Gastroesophageal sphincter (tissue), 3 donors: ENCODE data around the gene DGKQ.

Experiments
- CTCF ChIP-seq, 4 experiments: fragments of 200-600 bp in 2 of 4; fragments of 450-650 bp in 2 of 4; sonication (generic) in 1 of 4; IDR thresholded peaks; one replicate each; pipeline ENCODE4 v1.5.1; 2017 to 2019; ENCODE audit warnings: antibody characterized with exemption in 4 of 4, mild to moderate bottlenecking in 2 of 4, moderate library complexity in 2 of 4
- EP300 ChIP-seq: sonication (generic); formaldehyde crosslinking; IDR thresholded peaks from one replicate; pipeline ENCODE4 v1.6.1; 2017; ENCODE audit warnings: antibody characterized with exemption, mild to moderate bottlenecking
- POLR2A ChIP-seq, 2 donors: fragments of 450-650 bp; IDR thresholded peaks; one replicate each; pipeline ENCODE4 v1.6.1; 2017; ENCODE audit warnings: antibody characterized with exemption in 2 of 2, mild to moderate bottlenecking in 2 of 2, moderate library complexity in 1 of 2
- POLR2AphosphoS5 ChIP-seq: sonication (generic); formaldehyde crosslinking; IDR thresholded peaks from one replicate; pipeline ENCODE4 v1.6.1; 2017; ENCODE audit warnings: antibody characterized with exemption

DNA sequence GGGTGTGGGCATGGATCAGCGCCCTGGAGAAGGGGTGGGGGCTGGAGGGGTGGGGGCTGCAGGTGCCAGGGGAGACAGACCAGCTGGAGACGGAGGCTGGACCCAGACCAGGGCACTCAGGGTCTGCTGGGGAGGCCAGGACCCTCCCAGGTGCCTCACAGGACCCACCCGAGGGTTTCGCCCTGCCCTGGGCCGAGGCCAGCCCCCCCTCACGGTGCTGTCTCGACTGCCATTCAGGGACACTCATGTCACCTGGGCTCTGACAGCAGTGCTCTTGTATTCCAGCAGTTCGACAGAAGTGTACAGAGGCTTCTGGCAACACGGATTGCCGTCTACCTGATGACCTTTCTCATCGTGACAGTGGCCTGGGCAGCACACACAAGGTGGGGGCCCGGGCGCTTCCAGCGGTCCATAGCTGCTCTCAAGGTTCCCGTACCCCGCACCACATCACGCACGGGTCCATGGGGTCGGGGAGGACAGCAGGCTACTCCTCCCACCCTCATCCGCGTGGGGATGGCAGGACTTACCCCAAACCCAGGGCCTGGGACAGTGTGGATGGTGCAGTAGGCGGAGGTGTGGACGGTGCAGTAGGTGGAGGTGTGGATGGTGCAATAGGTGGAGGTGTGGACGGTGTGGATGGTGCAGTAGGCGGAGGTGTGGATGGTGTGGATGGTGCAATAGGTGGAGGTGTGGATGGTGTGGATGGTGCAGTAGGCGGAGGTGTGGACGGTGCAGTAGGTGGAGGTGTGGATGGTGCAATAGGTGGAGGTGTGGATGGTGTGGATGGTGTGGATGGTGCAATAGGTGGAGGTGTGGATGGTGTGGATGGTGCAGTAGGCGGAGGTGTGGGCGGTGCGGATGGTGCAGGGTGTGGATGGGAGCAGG is 23.0 kb downstream of the DGKQ start:
- TF ChIP-seq CTCF (IDR thresholded peaks at IDR 0.05) (no peak), EP300 (no peak), POLR2A (IDR thresholded peaks at IDR 0.05) (no peak), POLR2AphosphoS5 (no peak)
